OCI-LY1 (cell line): ENCODE measurements around the gene ZFYVE28.

Experiments used
- EZH2 ChIP-seq: fragments of 200-600 bp; sonication (generic), shearing (Covaris generic); IDR thresholded peaks from 2 replicates; pipeline ENCODE4 v1.8.0; 2017; ENCODE audit warnings: borderline replicate concordance, mixed run types, mild to moderate bottlenecking, antibody characterized with exemption, low read length, moderate library complexity, mixed read lengths
- TF ChIP-seq, protein P1 (sequence below): fragments of 200-600 bp; sonication (generic), shearing (Covaris generic); IDR thresholded peaks from 2 replicates; pipeline ENCODE4 v1.5.1; 2017; ENCODE audit warnings: mild to moderate bottlenecking, antibody characterized with exemption, low read length, moderate library complexity, mixed read lengths

DNA sequence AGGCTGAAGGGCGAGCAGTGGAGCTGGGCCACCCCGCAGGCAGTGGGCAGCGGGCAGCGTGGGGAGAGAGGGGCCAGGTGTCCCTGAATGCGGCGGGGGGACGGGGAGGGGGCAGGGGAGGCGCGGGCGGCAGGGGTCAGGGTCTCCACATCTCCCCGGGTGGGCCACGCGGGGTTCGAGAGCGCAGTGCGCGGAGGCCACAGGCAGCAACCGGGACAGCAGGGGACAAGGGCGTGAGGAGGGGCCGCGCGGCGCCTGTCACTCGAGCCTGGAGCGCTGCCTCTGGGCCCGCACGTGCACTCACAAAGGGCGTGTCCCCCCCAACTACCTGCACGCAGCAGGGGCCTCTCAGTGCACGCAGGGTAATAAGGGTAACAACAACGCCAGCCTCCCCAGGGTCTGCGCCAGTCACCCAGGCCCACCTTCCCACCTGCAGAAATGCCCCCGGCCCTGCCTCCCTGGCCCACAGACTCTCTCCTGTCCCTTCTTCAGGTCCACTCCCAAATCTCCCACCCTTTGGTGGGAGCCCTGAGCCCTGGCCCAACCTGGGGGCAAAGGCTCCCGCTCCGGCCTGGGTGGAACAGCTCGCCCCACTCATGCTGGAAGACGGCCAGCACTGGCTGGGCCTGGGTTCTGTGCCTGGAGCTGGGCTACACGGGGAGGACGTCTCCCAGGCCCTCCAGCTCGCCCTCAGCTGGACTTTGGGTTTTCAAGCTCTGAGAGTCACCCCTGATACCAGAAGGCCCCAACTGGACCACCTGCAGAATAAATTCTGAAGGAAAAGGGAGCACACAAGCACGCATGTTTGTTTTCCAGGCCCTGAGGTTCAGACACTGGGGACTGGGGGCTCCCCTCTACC, 53.2 kb downstream of the ZFYVE28 start:
- TF ChIP-seq, protein P1, sequence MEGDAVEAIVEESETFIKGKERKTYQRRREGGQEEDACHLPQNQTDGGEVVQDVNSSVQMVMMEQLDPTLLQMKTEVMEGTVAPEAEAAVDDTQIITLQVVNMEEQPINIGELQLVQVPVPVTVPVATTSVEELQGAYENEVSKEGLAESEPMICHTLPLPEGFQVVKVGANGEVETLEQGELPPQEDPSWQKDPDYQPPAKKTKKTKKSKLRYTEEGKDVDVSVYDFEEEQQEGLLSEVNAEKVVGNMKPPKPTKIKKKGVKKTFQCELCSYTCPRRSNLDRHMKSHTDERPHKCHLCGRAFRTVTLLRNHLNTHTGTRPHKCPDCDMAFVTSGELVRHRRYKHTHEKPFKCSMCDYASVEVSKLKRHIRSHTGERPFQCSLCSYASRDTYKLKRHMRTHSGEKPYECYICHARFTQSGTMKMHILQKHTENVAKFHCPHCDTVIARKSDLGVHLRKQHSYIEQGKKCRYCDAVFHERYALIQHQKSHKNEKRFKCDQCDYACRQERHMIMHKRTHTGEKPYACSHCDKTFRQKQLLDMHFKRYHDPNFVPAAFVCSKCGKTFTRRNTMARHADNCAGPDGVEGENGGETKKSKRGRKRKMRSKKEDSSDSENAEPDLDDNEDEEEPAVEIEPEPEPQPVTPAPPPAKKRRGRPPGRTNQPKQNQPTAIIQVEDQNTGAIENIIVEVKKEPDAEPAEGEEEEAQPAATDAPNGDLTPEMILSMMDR, result no peak
- no peak for TF ChIP-seq EZH2
